Measurements from ENCODE around the gene IRX1.

GRCh38 chr5:3590967-3591900, 4.4 kb upstream of the IRX1 start:
- no peak for TF ChIP-seq POLR2AphosphoS5 (IDR thresholded peaks at IDR 0.05; ENCODE audit: borderline replicate concordance, low read depth, low read length)
- no peak for TF ChIP-seq EZH2 (IDR thresholded peaks at IDR 0.05)
